Posterior cingulate gyrus (tissue), 11 donors: ENCODE data around the gene LRMDA.

ENCODE experiments used
- DNase-seq, 10 donors: peaks; one replicate each; pipeline versions ENCODE4 v3.0.0 to v3.0.0-alpha.2; 2020 to 2021; ENCODE audit warnings: mixed read lengths in 3 of 10
- intact Hi-C: fragments of 100-400 bp; cut with DNase I; formaldehyde crosslinking; loops from one replicate; pipeline ENCODE4 v1.15.1; 2023

LRMDA gene

GRCh38 chr10:76444034-76444800 lies 1012.8 kb downstream of the LRMDA start:
- intact Hi-C loops, result no loop called here
- DNase-seq, result no peak

- DNase-seq, result no peak
- intact Hi-C loops, result no loop called here
Measured at GRCh38 chr10:76447578-76447977, 1016.2 kb downstream of the LRMDA start.

GRCh38 chr10:76451911-76452310 lies 1020.5 kb downstream of the LRMDA start:
- intact Hi-C loops, result no loop called here

GRCh38 chr10:76453332-76453731 lies 1021.9 kb downstream of the LRMDA start:
- intact Hi-C loops, result no loop called here
- DNase-seq, result no peak

More at GRCh38 chr10:76451911-76452310, 1020.5 kb downstream of the LRMDA start:
- no peak for DNase-seq

- DNase-seq, result no peak
- intact Hi-C loops, result no loop called here
Measured at GRCh38 chr10:76453997-76454396, 1022.6 kb downstream of the LRMDA start.

- intact Hi-C loops, result no loop called here
- DNase-seq, result no peak
Measured at GRCh38 chr10:76454506-76455140, 1023.2 kb downstream of the LRMDA start.

- no peak for DNase-seq
- intact Hi-C loops, result no loop called here
Measured at GRCh38 chr10:76456197-76456596, 1024.8 kb downstream of the LRMDA start.

GRCh38 chr10:76459016-76459730 lies 1027.7 kb downstream of the LRMDA start:
- DNase-seq, result no peak
- intact Hi-C loops, result no loop called here

- DNase-seq, result no peak
- intact Hi-C loops, result no loop called here
Measured at GRCh38 chr10:76461024-76461423, 1029.6 kb downstream of the LRMDA start.

- intact Hi-C loops, result no loop called here
Measured at GRCh38 chr10:76463111-76463510, 1031.7 kb downstream of the LRMDA start.

GRCh38 chr10:76466836-76467503 lies 1035.5 kb downstream of the LRMDA start:
- DNase-seq, result no peak
- intact Hi-C loops, result no loop called here

More at GRCh38 chr10:76463111-76463510, 1031.7 kb downstream of the LRMDA start:
- no peak for DNase-seq

GRCh38 chr10:76469675-76470074 lies 1038.3 kb downstream of the LRMDA start:
- no peak for DNase-seq
- intact Hi-C loops, result no loop called here

- no peak for DNase-seq
- intact Hi-C loops, result no loop called here
Measured at GRCh38 chr10:76479103-76479790, 1047.8 kb downstream of the LRMDA start.

- intact Hi-C loops, result no loop called here
Measured at GRCh38 chr10:76481178-76481577, 1049.8 kb downstream of the LRMDA start.

GRCh38 chr10:76487582-76487981 lies 1056.2 kb downstream of the LRMDA start:
- intact Hi-C loops, result no loop called here
- DNase-seq, result no peak

More at GRCh38 chr10:76481178-76481577, 1049.8 kb downstream of the LRMDA start:
- no peak for DNase-seq

- intact Hi-C loops, result no loop called here
- DNase-seq, result no peak
Measured at GRCh38 chr10:76488602-76489001, 1057.2 kb downstream of the LRMDA start.

GRCh38 chr10:76491216-76491615 lies 1059.8 kb downstream of the LRMDA start:
- intact Hi-C loops, result no loop called here
- no peak for DNase-seq

GRCh38 chr10:76492026-76492425 lies 1060.6 kb downstream of the LRMDA start:
- no peak for DNase-seq
- intact Hi-C loops, result no loop called here

GRCh38 chr10:76492678-76493472 lies 1061.5 kb downstream of the LRMDA start:
- no peak for DNase-seq
- intact Hi-C loops, result no loop called here
